ENCODE results near the gene KRTAP10-12.

Gene KRTAP10-12

DNA sequence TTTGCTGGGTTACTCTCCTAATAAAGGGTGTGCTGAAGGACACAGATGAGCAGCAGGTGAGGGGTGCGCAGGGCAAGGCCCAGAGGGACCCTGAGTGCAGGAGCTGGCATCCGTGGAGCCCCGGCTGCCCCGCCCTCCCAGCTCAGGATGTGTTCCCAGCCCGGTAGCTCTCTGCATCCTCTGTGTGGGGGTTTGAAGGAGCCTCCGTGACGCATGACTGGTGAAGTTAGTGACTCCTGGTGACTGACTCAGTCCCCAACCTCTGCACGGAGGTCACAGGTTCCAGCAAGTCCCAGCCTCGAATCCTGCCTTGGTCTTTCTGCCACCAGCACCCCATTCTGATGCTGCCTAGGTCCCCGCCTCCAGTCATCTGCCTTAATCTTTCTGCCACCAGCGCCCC, 36.0 kb downstream of the KRTAP10-12 start:
- no peak for DNase-seq (ENCODE audit: low read depth)

GRCh38 chr21:44734026-44734745, 37.2 kb downstream of the KRTAP10-12 start:
- no peak for DNase-seq (ENCODE audit: low read depth)

DNA sequence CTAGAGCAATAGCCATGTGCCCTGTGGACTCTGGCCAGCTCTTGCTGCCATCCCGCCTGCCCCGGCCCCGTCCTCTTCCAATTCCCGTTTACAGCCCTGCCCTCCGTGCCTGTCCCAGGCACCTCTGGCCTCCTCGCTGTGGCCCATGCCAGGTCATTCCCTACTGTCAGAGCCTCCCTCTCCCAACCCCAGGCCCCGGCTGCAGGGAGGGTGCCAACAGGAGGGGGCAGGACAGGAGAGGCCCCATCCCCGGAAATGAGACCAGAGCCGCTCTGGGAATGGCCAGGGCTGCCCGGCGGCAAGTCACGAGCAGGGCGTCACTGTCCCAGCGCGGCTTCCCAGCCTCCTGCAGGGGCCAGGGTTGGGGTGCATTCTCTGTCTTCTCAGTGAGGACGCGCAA, 37.9 kb downstream of the KRTAP10-12 start:
- no peak for DNase-seq (ENCODE audit: low read depth)

- no peak for DNase-seq (ENCODE audit: low read depth)
Observed at GRCh38 chr21:44735821-44736220, 38.8 kb downstream of the KRTAP10-12 start.

- DNase-seq (ENCODE audit: low read depth), result no peak
Observed at GRCh38 chr21:44736291-44737004, 39.5 kb downstream of the KRTAP10-12 start.

GRCh38 chr21:44737706-44738354, 40.9 kb downstream of the KRTAP10-12 start:
- DNase-seq (ENCODE audit: low read depth), result no peak

GRCh38 chr21:44738621-44739020, 41.6 kb downstream of the KRTAP10-12 start:
- no peak for DNase-seq (ENCODE audit: low read depth)

DNA sequence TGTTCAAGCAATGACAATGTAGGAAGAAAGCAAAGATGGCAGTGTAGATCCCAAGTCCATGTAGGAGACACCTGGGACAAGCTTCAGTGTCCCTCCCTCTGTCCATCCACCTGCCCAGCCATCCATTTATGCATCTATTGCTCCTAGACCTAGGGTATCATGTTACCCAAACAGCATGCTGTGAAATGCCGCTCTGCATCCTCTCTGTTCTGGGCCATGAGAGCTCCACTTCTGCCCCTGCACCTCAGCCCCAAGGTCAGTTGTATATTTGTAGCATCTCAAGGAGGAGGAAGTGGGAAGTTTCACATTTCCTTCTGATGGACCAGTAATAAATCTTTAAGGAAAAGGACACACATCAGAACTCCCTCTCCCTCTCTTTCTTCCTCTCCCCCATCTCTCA, 42.3 kb downstream of the KRTAP10-12 start:
- no peak for DNase-seq (ENCODE audit: low read depth)

- no peak for DNase-seq (ENCODE audit: low read depth)
Observed at GRCh38 chr21:44740742-44741141, 43.8 kb downstream of the KRTAP10-12 start.

GRCh38 chr21:44741921-44742320, 44.9 kb downstream of the KRTAP10-12 start:
- no peak for DNase-seq (ENCODE audit: low read depth)

- DNase-seq (ENCODE audit: low read depth), result no peak
Observed at GRCh38 chr21:44742418-44743153, 45.6 kb downstream of the KRTAP10-12 start.
